Adrenal gland (tissue), 5 donors: ENCODE data around the gene PRRG1.

ENCODE experiments used
- POLR2A ChIP-seq, 2 donors: fragments of 450-650 bp; IDR thresholded peaks; one replicate each; pipeline ENCODE4 v1.6.1; 2017; ENCODE audit warnings: antibody characterized with exemption in 2 of 2, mild to moderate bottlenecking in 2 of 2, moderate library complexity in 1 of 2
- TF ChIP-seq, protein P1 (sequence below), 6 experiments: fragments of 450-650 bp in 4 of 6; fragments of 200-600 bp in 2 of 6; sonication (generic) in 1 of 6; IDR thresholded peaks; 1 replicate in 5 of 6; 2 replicates in 1 of 6; pipeline versions ENCODE4 v1.5.1 to v1.8.0; 2016 to 2021; ENCODE audit warnings: antibody characterized with exemption in 6 of 6, mild to moderate bottlenecking in 2 of 6, moderate library complexity in 1 of 6
- donor health status: DM: no; HTN: no; CAD: no.

DNA sequence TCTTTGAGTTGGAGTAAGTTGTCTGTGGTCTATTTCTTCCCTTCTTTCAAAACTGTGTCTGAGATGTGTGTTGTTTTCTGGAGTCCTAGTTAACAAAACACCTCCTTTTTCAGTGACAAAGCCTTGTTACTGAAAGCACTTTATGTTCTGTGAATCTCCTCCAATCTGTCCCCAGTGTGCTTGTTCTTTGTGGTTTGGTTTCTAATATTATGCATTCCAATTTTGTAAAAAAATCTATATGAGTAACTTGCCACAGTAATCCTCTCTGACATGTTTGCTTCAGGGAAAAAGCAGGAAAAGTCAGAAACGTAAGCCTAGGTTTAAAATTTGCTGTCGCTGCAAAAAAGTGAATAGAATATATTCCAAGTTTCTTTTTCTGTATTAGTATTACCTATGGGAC, 12.4 kb downstream of the PRRG1 start:
- TF ChIP-seq, protein P1, sequence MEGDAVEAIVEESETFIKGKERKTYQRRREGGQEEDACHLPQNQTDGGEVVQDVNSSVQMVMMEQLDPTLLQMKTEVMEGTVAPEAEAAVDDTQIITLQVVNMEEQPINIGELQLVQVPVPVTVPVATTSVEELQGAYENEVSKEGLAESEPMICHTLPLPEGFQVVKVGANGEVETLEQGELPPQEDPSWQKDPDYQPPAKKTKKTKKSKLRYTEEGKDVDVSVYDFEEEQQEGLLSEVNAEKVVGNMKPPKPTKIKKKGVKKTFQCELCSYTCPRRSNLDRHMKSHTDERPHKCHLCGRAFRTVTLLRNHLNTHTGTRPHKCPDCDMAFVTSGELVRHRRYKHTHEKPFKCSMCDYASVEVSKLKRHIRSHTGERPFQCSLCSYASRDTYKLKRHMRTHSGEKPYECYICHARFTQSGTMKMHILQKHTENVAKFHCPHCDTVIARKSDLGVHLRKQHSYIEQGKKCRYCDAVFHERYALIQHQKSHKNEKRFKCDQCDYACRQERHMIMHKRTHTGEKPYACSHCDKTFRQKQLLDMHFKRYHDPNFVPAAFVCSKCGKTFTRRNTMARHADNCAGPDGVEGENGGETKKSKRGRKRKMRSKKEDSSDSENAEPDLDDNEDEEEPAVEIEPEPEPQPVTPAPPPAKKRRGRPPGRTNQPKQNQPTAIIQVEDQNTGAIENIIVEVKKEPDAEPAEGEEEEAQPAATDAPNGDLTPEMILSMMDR (IDR thresholded peaks at IDR 0.05), result no peak
- no peak for TF ChIP-seq POLR2A (IDR thresholded peaks at IDR 0.05)
